Natural killer cell treated with Interleukin-12 subunit alpha and Interleukin-12 subunit beta and Interleukin-15 and Interleukin-18, amount 100 ng/mL, for 72 hours (primary cell): ENCODE data around the gene CRYBA4. TPM values are rescaled to one million over a fixed set of nuclear protein-coding genes. Genes with fewer than 3 reads are reported as not detected.

Experiments
- ATAC-seq, 2 donors: fragments of 150-1000 bp; cut with Tn5 transposase in 1 of 2; sonication (Bioruptor Pico), chemical (Tn5 transposase) in 1 of 2; 2 replicates each; pipeline ENCODE4 v1.10.0; 2021
- DNase-seq: peaks from one replicate; pipeline ENCODE4 v3.0.0; 2022; ENCODE audit warnings: low spot score
- H3K27ac Mint-ChIP-seq, 2 donors: 1 replicate in 1 of 2; 2 replicates in 1 of 2; pipeline ENCODE4 v1.8.0; 2022; ENCODE audit warnings: mixed read lengths in 2 of 2, mild to moderate bottlenecking in 1 of 2, moderate library complexity in 1 of 2
- H3K27me3 Mint-ChIP-seq, 2 donors: 1 replicate in 1 of 2; 2 replicates in 1 of 2; pipeline ENCODE4 v1.8.0; 2022; ENCODE audit warnings: mixed read lengths in 2 of 2
- H3K36me3 Mint-ChIP-seq: one replicate; pipeline ENCODE4 v1.8.0; 2022; ENCODE audit warnings: mixed read lengths
- H3K4me1 Mint-ChIP-seq, 2 donors: 1 replicate in 1 of 2; 2 replicates in 1 of 2; pipeline ENCODE4 v1.8.0; 2022; ENCODE audit warnings: low read depth in 2 of 2, mixed read lengths in 2 of 2, mild to moderate bottlenecking in 1 of 2
- H3K4me3 Mint-ChIP-seq: one replicate; pipeline ENCODE4 v1.8.0; 2022; ENCODE audit warnings: mixed read lengths
- H3K9me3 Mint-ChIP-seq: 2 replicates; pipeline ENCODE4 v1.8.0; 2022; ENCODE audit warnings: mixed read lengths
- total RNA-seq, 2 donors: library from RNA; stranded (reverse); gene quantifications; one replicate each; pipeline ENCODE4 v1.2.3, GENCODE V29; 2022

Gene CRYBA4
- total RNA-seq, 2 donors from 2014 or later: not detected

GRCh38 chr22:26648528-26649388, 27.0 kb downstream of the CRYBA4 start:
- no peak for ATAC-seq
- peak overlapping the region; percentile 46 for H3K4me3 Mint-ChIP-seq
- H3K36me3 Mint-ChIP-seq: no peaks in the 10 kb centered on the region
- no peak for DNase-seq
- peaks cover 0 to 3% of the 10 kb centered on the region in 2 donors for H3K27me3 Mint-ChIP-seq
- H3K9me3 Mint-ChIP-seq: no peaks in the 10 kb centered on the region
- H3K27ac Mint-ChIP-seq: peak overlapping the region; percentile 15 to 18
- H3K4me1 Mint-ChIP-seq: peaks cover 51 to 70% of the 10 kb centered on the region in 2 donors

- H3K36me3 Mint-ChIP-seq: no peaks in the 10 kb centered on the region
- H3K27ac Mint-ChIP-seq: peak overlapping the region; percentile 11 to 33
- H3K4me3 Mint-ChIP-seq: no peak overlapping the region
- ATAC-seq: no peak
- H3K9me3 Mint-ChIP-seq: no peaks in the 10 kb centered on the region
- H3K4me1 Mint-ChIP-seq: peaks cover 34 to 50% of the 10 kb centered on the region in 2 donors
- H3K27me3 Mint-ChIP-seq: peaks cover 0 to 3% of the 10 kb centered on the region in 2 donors
- no peak for DNase-seq
Measured at GRCh38 chr22:26650722-26651421, 29.1 kb downstream of the CRYBA4 start.

- ATAC-seq (no peak), DNase-seq (peak; percentile 23)
- Mint-ChIP-seq H3K4me1 (peaks cover 25 to 41% of the 10 kb centered on the region in 2 donors), H3K4me3 (no peak overlapping the region), H3K27ac (no peak overlapping the region), H3K27me3 (peaks cover 0 to 3% of the 10 kb centered on the region in 2 donors), H3K9me3 (no peaks in the 10 kb centered on the region), H3K36me3 (no peaks in the 10 kb centered on the region)
Measured at GRCh38 chr22:26651815-26652214, 30.1 kb downstream of the CRYBA4 start.

- H3K4me1 Mint-ChIP-seq: peaks cover 22 to 25% of the 10 kb centered on the region in 2 donors
Measured at GRCh38 chr22:26656891-26657851, 35.4 kb downstream of the CRYBA4 start, which contains the start of gene MIAT. TSS of gene MIAT (plus strand) at chr22:26657588.

GRCh38 chr22:26658161-26658560, 36.4 kb downstream of the CRYBA4 start:
- no peak for DNase-seq
- no peaks in the 10 kb centered on the region for H3K27me3 Mint-ChIP-seq
- peak in 1 of 2 donors; percentile 13 for ATAC-seq
- H3K4me3 Mint-ChIP-seq: peak overlapping the region; percentile 89
- no peaks in the 10 kb centered on the region for H3K36me3 Mint-ChIP-seq
- H3K27ac Mint-ChIP-seq: peak overlapping the region; percentile 40 to 54
- H3K9me3 Mint-ChIP-seq: no peaks in the 10 kb centered on the region
- peaks cover 25 to 26% of the 10 kb centered on the region in 2 donors for H3K4me1 Mint-ChIP-seq

More at GRCh38 chr22:26656891-26657851, 35.4 kb downstream of the CRYBA4 start, which contains the start of gene MIAT:
- H3K9me3 Mint-ChIP-seq: no peaks in the 10 kb centered on the region
- no peaks in the 10 kb centered on the region for H3K36me3 Mint-ChIP-seq
- H3K4me3 Mint-ChIP-seq: peak within 1 kb of the TSS; percentile 89
- no peaks in the 10 kb centered on the region for H3K27me3 Mint-ChIP-seq
- DNase-seq (peak; percentile 77), ATAC-seq (peak; percentile 84 to 86)
- peak within 1 kb of the TSS; percentile 40 to 54 for H3K27ac Mint-ChIP-seq

GRCh38 chr22:26658671-26659478, 37.1 kb downstream of the CRYBA4 start:
- peaks cover 25 to 26% of the 10 kb centered on the region in 2 donors for H3K4me1 Mint-ChIP-seq
- peak overlapping the region; percentile 40 to 54 for H3K27ac Mint-ChIP-seq
- DNase-seq (peak; percentile 85), ATAC-seq (peak; percentile 89)
- no peaks in the 10 kb centered on the region for H3K27me3 Mint-ChIP-seq
- H3K9me3 Mint-ChIP-seq: no peaks in the 10 kb centered on the region
- peak overlapping the region; percentile 89 for H3K4me3 Mint-ChIP-seq
- no peaks in the 10 kb centered on the region for H3K36me3 Mint-ChIP-seq

- no peak for ATAC-seq
- Mint-ChIP-seq H3K4me3 (no peak overlapping the region), H3K9me3 (no peaks in the 10 kb centered on the region), H3K36me3 (no peaks in the 10 kb centered on the region), H3K27me3 (no peaks in the 10 kb centered on the region), H3K4me1 (peaks cover 38 to 40% of the 10 kb centered on the region in 2 donors), H3K27ac (no peak overlapping the region)
- no peak for DNase-seq
Measured at GRCh38 chr22:26660356-26660755, 38.6 kb downstream of the CRYBA4 start.

- no peak for DNase-seq
- Mint-ChIP-seq H3K9me3 (no peaks in the 10 kb centered on the region), H3K27me3 (no peaks in the 10 kb centered on the region), H3K27ac (no peak overlapping the region), H3K4me3 (no peak overlapping the region), H3K36me3 (no peaks in the 10 kb centered on the region), H3K4me1 (peaks cover 45 to 47% of the 10 kb centered on the region in 2 donors)
- ATAC-seq: no peak
Measured at GRCh38 chr22:26660961-26661578, 39.3 kb downstream of the CRYBA4 start.

- Mint-ChIP-seq H3K4me1 (peaks cover 46 to 48% of the 10 kb centered on the region in 2 donors), H3K9me3 (no peaks in the 10 kb centered on the region), H3K27me3 (no peaks in the 10 kb centered on the region), H3K36me3 (no peaks in the 10 kb centered on the region), H3K4me3 (no peak overlapping the region), H3K27ac (peak overlapping the region; percentile 49 to 63)
- DNase-seq (no peak), ATAC-seq (no peak)
Measured at GRCh38 chr22:26662160-26662559, 40.4 kb downstream of the CRYBA4 start.

- ATAC-seq (no peak), DNase-seq (no peak)
- H3K4me1 Mint-ChIP-seq: peaks cover 40 to 42% of the 10 kb centered on the region in 2 donors
- H3K4me3 Mint-ChIP-seq: no peak overlapping the region
- H3K27ac Mint-ChIP-seq: peak overlapping the region; percentile 95 to 97
- H3K9me3 Mint-ChIP-seq: no peaks in the 10 kb centered on the region
- H3K36me3 Mint-ChIP-seq: no peaks in the 10 kb centered on the region
- no peaks in the 10 kb centered on the region for H3K27me3 Mint-ChIP-seq
Measured at GRCh38 chr22:26663374-26663923, 41.7 kb downstream of the CRYBA4 start.

- Mint-ChIP-seq H3K27ac (peak overlapping the region; percentile 95 to 97), H3K4me1 (peaks cover 49 to 51% of the 10 kb centered on the region in 2 donors), H3K27me3 (no peaks in the 10 kb centered on the region), H3K9me3 (no peaks in the 10 kb centered on the region), H3K36me3 (no peaks in the 10 kb centered on the region), H3K4me3 (peak overlapping the region; percentile 88)
- ATAC-seq (peak; percentile 28 to 34), DNase-seq (no peak)
Measured at GRCh38 chr22:26665813-26666231, 44.1 kb downstream of the CRYBA4 start.

GRCh38 chr22:26667140-26667539, 45.4 kb downstream of the CRYBA4 start:
- Mint-ChIP-seq H3K4me1 (peaks cover 58 to 60% of the 10 kb centered on the region in 2 donors), H3K4me3 (no peak overlapping the region), H3K27ac (peak overlapping the region; percentile 90 to 98), H3K27me3 (no peaks in the 10 kb centered on the region), H3K9me3 (no peaks in the 10 kb centered on the region), H3K36me3 (no peaks in the 10 kb centered on the region)
- DNase-seq: no peak
- ATAC-seq: no peak
